Gastrocnemius medialis (tissue), 4 donors: ENCODE data around the gene UBP1.

ENCODE experiments used
- POLR2A ChIP-seq, 2 donors: fragments of 450-650 bp; IDR thresholded peaks; one replicate each; pipeline ENCODE4 v1.6.1; 2017; ENCODE audit warnings: antibody characterized with exemption in 2 of 2, mild to moderate bottlenecking in 2 of 2, moderate library complexity in 2 of 2
- TF ChIP-seq, protein P1 (sequence below), 5 experiments: fragments of 450-650 bp in 3 of 5; fragments of 200-600 bp in 2 of 5; sonication (generic) in 2 of 5; IDR thresholded peaks in 4 of 5; conservative IDR thresholded peaks in 1 of 5; 1 replicate in 4 of 5; 2 replicates in 1 of 5; pipeline ENCODE4 v1.5.1; 2016 to 2019; ENCODE audit warnings: antibody characterized with exemption in 5 of 5, mild to moderate bottlenecking in 3 of 5, moderate library complexity in 3 of 5

DNA sequence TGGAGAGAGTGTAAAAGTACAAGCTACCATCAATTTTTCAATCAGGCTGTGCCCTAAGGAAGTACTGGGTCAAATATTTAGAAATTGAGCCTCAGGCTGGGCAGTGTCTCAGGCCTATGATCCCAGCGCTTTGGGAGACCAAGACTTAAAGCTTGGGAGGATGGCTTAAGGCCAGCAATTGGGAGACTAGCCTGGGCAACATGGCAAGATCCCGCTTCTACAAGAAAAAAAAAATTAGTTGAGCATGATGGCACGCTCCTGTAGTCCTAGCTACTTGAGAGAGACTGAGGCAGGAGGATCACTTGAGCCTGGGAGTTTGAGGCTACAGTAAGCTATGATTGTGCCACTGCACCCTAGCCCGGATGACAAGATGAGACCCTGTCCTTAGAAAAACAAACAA lies 2.0 kb upstream of the UBP1 start:
- TF ChIP-seq, protein P1, sequence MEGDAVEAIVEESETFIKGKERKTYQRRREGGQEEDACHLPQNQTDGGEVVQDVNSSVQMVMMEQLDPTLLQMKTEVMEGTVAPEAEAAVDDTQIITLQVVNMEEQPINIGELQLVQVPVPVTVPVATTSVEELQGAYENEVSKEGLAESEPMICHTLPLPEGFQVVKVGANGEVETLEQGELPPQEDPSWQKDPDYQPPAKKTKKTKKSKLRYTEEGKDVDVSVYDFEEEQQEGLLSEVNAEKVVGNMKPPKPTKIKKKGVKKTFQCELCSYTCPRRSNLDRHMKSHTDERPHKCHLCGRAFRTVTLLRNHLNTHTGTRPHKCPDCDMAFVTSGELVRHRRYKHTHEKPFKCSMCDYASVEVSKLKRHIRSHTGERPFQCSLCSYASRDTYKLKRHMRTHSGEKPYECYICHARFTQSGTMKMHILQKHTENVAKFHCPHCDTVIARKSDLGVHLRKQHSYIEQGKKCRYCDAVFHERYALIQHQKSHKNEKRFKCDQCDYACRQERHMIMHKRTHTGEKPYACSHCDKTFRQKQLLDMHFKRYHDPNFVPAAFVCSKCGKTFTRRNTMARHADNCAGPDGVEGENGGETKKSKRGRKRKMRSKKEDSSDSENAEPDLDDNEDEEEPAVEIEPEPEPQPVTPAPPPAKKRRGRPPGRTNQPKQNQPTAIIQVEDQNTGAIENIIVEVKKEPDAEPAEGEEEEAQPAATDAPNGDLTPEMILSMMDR (IDR thresholded peaks at IDR 0.05 in 4 of 5, conservative IDR thresholded peaks at IDR 0.05 in 1 of 5), result no peak
- TF ChIP-seq POLR2A (IDR thresholded peaks at IDR 0.05), result no peak
